Measurements from ENCODE around the gene PDE6H.

Gene PDE6H

DNA sequence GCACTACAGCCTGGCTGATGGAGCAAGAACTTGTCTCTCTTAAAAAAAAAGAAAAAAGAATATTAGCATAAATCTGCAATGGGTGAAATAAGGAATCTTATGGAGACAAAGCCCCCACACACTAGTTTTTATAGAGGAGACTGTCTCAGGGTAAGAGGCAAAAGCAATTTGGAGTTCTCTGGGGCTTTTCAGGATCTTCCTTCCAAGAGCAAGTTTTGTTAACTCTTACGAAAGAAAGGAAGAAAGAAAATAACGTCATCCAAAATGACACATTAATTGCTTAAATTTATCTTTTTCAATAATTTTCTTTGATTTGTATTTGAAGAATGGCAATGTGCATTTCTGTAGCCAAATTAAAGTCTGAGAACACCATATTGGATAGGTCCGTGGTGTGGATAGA lies 3.8 kb downstream of the PDE6H start:
- DNase-seq: no peak

- DNase-seq: no peak
These were observed 6.6 kb downstream of the PDE6H start for GRCh38 chr12:14979468-14979867.

DNA sequence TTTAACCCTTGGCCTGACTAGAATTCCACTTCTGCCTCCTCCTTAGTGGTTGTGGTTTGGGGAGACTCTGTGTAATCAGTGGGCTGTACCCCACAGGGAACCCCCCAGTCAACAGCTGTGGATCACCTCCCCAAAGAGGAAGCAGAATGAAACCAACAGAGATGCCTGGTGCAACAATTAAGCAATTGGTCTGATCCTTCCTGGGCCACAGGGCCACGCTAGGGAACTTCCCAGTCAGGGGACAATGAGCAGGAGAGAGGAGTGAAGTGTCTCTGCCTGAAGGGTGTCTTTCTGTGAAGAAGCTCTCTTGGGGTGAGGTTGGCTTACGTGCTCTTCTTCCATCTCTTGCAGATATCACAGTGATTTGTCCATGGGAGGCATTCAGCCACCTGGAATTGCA lies 8.2 kb downstream of the PDE6H start:
- DNase-seq: no peak

- no peak for DNase-seq
These were observed 9.7 kb downstream of the PDE6H start for GRCh38 chr12:14982562-14982961.

GRCh38 chr12:14982991-14983390 lies 10.1 kb downstream of the PDE6H start:
- no peak for DNase-seq

GRCh38 chr12:14984036-14984435 lies 11.2 kb downstream of the PDE6H start:
- no peak for DNase-seq

GRCh38 chr12:14984766-14985285 lies 12.0 kb downstream of the PDE6H start:
- no peak for DNase-seq

- no peak for DNase-seq
These were observed 13.6 kb downstream of the PDE6H start for GRCh38 chr12:14986449-14986848.

- no peak for DNase-seq
These were observed 15.2 kb downstream of the PDE6H start for GRCh38 chr12:14988035-14988434.

DNA sequence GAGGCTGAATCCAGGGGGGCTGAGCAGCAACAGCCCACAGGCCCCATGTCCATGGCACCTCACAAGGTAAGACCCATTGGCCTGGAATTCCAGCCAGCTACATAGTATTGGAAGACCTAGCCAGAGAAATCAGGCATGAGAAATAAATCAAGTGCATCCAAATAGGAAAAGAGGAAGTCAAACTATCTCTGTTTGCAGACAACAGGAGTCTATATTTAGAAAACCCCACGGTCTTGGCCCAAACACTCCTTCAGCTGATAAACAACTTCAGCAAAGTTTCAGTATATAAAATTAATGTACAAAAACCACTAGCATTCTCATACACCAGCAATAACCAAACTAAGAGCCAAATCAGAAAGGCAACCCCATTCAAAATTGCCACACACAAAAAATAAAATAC lies 16.9 kb downstream of the PDE6H start:
- no peak for DNase-seq

DNA sequence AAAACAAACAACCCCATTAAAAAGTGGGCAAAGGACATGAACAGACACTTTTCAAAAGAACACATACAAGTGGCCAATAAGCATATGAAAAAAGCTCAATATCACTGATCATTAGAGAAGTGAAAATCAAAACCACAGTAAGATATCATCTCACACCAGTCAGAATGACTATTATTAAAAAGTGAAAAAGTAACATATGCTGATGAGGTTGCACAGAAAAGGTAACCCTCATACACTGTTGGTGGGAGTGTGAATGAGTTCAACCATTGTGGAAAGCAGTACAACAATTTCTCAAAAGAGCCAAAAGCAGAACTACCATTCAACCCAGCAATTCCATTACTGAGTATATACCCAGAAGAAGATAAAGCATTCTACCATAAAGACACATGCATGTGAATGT lies 18.2 kb downstream of the PDE6H start:
- no peak for DNase-seq

GRCh38 chr12:14992673-14993072 lies 19.8 kb downstream of the PDE6H start:
- DNase-seq: no peak

DNA sequence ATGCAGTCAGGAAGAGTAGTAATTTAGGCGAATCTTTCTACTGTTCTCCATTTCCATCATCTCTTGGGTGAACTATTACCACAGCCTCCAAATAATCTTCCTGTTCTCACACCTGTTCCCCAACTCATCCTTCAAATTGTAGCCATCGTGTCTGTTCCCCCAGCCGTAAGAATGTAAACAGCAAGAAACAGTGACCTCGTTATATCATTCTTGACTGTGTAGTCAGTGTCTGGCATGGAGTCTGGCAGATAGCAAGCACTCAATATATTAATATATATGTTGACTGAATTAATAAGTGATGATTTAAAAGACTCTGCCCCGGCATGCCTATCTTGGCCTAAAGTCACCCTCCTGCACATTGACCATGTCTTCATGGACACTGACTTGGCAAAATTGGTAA lies 20.3 kb downstream of the PDE6H start:
- DNase-seq: no peak

GRCh38 chr12:14993537-14994266 lies 20.9 kb downstream of the PDE6H start:
- no peak for DNase-seq

- no peak for DNase-seq
These were observed 21.8 kb downstream of the PDE6H start for GRCh38 chr12:14994610-14995009.

DNA sequence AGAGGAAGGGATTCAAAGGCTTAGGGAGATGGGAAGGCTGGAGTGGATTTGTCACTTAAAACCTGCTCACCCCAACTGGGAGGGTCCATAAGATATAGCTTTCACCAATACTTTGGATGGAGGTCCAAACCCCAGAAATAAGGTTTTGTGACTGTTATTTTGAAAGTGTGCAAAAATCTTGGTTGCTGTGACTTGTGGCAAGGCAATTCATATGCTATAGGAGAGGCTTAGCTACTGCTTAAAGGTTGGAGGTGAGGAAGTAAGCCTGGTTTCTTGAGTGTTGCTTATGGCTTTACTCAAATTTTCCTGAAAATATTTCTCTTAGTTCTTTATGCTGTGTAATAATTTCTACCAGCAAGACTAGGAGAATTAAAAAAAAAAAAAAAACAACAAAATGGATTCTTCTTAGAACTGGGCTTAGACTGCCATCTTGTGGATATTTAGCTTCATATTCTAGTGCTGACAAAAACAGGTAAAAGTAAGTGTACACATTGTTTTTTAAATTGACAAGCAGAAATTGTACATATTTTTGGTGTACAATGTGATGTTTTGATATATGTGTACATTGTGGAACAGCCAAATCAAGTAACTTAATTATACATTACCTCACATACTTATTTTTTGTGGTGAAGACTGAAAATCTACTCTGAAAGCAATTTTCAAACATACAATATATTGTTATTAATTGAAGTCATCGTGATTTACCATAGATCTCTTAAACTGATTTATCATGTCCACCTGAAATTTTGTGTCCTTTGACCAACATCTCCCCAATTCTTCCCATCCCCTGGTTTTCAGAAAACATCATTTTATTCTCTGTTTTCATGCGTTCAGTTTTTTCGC lies 23.0 kb downstream of the PDE6H start:
- peak; percentile 46 for DNase-seq

GRCh38 chr12:14997998-14998397 lies 25.2 kb downstream of the PDE6H start:
- DNase-seq: no peak

DNA sequence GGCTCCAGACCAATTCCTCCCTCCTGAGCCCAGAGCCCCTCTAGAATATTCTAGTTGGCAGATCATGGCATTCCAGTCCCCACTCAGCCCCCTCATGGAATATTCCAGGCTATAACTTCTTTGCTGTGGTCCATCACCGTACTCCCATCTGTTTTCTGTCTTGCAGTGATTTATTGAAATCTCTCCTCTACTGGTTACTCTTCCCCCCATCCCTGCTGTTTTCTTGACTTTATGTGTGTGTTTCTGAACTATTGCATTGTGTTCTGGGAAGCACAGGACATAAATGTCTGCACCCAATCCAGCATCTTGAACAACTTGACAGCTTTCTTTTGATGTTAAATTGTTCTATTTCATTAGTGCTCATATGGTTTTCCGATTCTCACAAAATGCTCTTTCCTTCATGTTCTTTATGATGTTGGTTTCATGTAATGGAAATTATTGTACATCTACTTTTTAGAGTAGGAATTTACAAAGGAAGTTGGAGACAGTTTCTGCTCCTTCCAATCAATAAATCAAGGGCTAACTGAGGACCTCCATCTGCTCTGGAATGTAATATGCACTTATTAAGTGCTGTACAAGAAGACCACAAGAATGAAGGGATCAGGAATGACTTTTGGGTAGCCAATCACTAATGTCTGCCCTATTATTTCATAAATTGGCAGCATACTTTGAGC lies 26.3 kb downstream of the PDE6H start:
- DNase-seq: no peak

DNA sequence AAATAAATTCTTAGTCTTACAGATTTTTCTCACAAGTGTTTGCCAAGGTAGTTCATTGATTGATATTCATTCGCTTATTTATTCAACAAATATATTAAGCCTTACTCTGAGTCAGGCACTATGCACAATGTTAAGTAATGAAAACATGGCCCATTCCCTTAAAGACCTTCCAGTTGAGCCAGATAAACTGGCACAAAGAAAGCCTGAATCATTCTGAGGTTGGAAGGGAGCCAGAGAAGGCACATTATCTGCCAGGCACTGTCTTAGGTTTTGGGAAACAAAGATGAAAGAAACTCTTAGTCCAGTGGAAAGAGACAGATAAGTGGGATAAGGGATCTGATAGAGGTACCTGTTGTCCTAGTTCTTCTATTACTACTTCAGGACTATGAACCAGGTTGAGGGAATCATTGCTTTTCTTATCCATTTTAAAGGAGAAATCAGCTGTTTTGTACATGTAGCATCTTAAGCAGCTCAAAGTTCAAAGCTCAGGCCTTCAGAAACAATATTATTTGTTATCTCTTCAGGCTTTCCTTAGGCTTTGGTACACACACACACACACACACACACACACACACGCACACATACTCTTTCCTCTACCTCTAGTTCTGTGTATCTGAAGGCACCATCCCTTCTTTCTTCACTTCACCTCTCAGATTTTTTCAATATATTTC lies 27.0 kb downstream of the PDE6H start:
- no peak for DNase-seq

GRCh38 chr12:15000575-15000974 lies 27.7 kb downstream of the PDE6H start:
- no peak for DNase-seq

- DNase-seq: no peak
These were observed 29.0 kb downstream of the PDE6H start for GRCh38 chr12:15001733-15002382.

- DNase-seq: no peak
These were observed 31.6 kb downstream of the PDE6H start for GRCh38 chr12:15004421-15004820.

All from activated CD4-positive, alpha-beta T cell treated with anti-CD3 and anti-CD28 coated beads, Interleukin-2, amount 50 U/mL, for 16 hours (primary cell).